Measurements from ENCODE around the gene HGD.

The HGD gene

GRCh38 chr3:120659834-120660233, 22.2 kb downstream of the HGD start:
- FAIRE-seq (no peak), DNase-seq (ENCODE audit: insufficient read length, low spot score) (no peak)
- TF ChIP-seq, protein P1, sequence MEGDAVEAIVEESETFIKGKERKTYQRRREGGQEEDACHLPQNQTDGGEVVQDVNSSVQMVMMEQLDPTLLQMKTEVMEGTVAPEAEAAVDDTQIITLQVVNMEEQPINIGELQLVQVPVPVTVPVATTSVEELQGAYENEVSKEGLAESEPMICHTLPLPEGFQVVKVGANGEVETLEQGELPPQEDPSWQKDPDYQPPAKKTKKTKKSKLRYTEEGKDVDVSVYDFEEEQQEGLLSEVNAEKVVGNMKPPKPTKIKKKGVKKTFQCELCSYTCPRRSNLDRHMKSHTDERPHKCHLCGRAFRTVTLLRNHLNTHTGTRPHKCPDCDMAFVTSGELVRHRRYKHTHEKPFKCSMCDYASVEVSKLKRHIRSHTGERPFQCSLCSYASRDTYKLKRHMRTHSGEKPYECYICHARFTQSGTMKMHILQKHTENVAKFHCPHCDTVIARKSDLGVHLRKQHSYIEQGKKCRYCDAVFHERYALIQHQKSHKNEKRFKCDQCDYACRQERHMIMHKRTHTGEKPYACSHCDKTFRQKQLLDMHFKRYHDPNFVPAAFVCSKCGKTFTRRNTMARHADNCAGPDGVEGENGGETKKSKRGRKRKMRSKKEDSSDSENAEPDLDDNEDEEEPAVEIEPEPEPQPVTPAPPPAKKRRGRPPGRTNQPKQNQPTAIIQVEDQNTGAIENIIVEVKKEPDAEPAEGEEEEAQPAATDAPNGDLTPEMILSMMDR (IDR thresholded peaks at IDR 0.05; ENCODE audit: insufficient read depth, missing control alignments), result no peak

DNA sequence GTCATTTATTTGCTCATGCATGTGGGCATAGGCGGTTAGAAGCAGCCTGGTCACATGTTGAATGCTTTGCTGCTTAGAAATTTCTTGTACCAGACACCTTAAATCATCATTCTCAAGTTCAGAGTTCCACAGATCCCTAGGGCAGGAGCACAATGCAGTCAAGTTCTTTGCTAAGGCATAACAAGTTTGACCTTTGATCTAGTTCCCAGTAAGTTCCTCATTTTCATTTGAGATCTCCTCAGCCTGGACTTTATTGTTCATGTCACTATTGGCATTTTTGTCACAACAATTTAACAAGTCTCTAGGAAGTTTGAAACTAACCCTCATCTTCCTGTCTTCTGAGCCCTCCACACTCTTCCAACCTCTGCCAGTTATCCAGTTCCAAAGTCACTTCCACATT, 22.8 kb downstream of the HGD start:
- FAIRE-seq (no peak), DNase-seq (ENCODE audit: insufficient read length, low spot score) (no peak)
- TF ChIP-seq, protein P1 (IDR thresholded peaks at IDR 0.05; ENCODE audit: insufficient read depth, missing control alignments), result no peak

DNA sequence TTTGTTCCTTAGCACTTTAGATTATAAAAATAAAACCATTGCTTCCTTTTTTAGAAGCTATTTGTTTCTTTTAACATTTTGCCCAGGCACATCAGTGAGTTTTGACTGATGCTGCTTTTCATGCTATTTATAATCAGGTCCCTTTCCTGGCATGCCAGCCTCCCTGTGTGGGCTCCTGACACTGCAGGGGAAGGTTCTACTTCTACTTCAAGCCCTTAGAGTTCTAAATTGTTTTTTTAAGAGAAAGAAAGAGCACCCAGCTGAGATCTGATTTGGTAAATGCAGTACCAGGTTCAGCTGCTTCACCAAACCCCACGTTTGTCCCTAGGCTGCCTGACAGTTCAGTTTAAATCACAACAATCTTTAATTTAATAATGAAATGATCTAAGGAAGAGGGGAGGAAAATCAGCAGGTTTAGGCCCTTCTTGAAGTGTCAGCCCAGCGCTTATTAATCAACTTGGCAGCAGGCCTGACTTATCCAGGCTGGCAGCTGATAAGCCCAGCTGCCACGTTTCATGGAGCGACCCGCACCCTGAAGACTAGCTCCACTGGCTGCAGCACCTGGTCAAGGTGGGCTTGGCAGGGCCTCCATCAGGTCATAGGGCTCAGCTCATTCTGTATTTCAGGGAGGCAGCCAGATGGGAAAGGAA, 29.0 kb downstream of the HGD start:
- TF ChIP-seq, protein P1 (IDR thresholded peaks at IDR 0.05; ENCODE audit: insufficient read depth, missing control alignments), result no peak
- FAIRE-seq (no peak), DNase-seq (ENCODE audit: insufficient read length, low spot score) (no peak)

DNA sequence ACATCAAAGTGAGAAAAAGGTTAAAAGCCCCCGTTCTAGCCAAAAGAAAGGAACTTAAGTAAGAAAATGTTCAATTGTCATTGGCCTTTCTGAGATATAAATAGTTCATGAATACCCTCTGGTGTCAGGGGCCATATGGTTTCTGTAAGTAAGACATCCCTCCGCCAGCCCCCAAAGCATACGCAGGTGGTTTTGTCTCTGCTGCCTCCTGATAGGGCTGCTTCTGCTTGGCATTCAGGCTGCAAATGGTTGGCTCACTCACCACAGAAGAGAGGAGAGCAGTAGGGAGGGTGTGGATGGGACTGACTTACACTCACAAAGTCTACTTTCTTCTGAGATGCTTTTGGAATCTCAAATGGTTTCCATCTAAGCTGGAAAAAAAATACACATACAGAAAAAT, 29.8 kb downstream of the HGD start:
- DNase-seq (ENCODE audit: insufficient read length, low spot score), result no peak
- FAIRE-seq, result no peak
- TF ChIP-seq, protein P1 (IDR thresholded peaks at IDR 0.05; ENCODE audit: insufficient read depth, missing control alignments), result no peak

DNA sequence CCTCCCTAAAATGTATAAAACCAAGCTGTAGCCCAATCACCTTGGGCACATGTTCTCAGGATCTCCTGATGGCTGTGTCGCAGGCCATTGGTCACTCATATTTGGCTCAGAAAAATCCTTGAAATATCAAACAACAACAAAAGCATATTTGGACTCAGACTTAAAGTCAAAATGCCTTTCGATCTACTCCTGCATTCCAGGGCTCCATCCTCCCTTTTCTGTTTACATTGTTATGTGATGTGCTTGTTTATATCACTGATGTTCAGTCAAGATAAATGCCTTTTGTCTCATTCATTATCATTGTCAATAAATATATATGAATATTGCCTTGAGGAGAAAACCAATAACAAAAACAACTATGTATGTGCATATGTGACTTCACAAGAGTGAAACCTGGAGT, 31.7 kb downstream of the HGD start:
- TF ChIP-seq, protein P1 (IDR thresholded peaks at IDR 0.05; ENCODE audit: insufficient read depth, missing control alignments), result no peak

DNA sequence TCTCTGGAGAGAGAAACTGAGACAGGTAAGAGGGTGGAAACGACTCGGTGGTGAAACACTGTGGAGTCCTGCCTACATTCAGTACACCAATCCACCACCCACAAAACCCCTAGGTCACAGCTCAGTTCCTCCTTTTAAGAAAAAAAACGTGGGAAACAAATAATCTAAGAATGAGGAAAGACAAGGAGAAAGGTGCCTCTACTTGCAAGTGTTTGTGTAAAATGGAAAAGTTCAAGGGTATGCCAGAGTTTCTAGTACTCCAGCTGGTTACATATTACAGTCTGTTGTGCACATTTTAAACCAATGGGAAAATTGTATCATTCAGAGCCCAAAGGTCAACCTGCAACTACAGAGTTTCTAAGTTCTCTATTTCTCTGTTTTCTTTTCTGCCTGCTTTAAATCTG, 32.2 kb downstream of the HGD start:
- TF ChIP-seq, protein P1 (IDR thresholded peaks at IDR 0.05; ENCODE audit: insufficient read depth, missing control alignments), result no peak
- FAIRE-seq, result no peak
- DNase-seq (ENCODE audit: insufficient read length, low spot score), result no peak

More for the DNA sequence above, 31.7 kb downstream of the HGD start:
- no peak for DNase-seq (ENCODE audit: insufficient read length, low spot score)
- FAIRE-seq, result no peak

- DNase-seq (ENCODE audit: insufficient read length, low spot score), result no peak
- FAIRE-seq, result no peak
Measured at GRCh38 chr3:120648290-120648689, 33.7 kb downstream of the HGD start.

More at GRCh38 chr3:120648290-120648689, 33.7 kb downstream of the HGD start:
- TF ChIP-seq, protein P1 (IDR thresholded peaks at IDR 0.05; ENCODE audit: insufficient read depth, missing control alignments), result no peak

All from D721Med (cell line).